WERI-Rb-1 (cell line): ENCODE data around the gene CRELD1.

Source experiments
- DNase-seq: peaks from one replicate; pipeline ENCODE4 v3.0.0-alpha.2; 2020
- H3K27ac ChIP-seq: fragments of 250-450 bp; sonication (Bioruptor Pico); 2 replicates; pipeline ENCODE4 v1.5.1; 2020; ENCODE audit warnings: mild to moderate bottlenecking, moderate library complexity
- H3K27me3 ChIP-seq: fragments of 250-450 bp; sonication (Bioruptor Pico); 2 replicates; pipeline ENCODE4 v1.5.1; 2021; ENCODE audit warnings: mild to moderate bottlenecking, low read depth, moderate library complexity; ENCODE audit not compliant: insufficient read depth, severe bottlenecking
- H3K36me3 ChIP-seq: fragments of 250-450 bp; sonication (Bioruptor Pico); 2 replicates; pipeline ENCODE4 v1.5.1; 2020; ENCODE audit warnings: mild to moderate bottlenecking, moderate library complexity
- H3K4me3 ChIP-seq: 2 replicates; pipeline ENCODE4 v1.5.1; 2011; ENCODE audit warnings: low read depth, mild to moderate bottlenecking, control low read depth, low read length
- H3K9me3 ChIP-seq: fragments of 250-450 bp; sonication (Bioruptor Pico); 2 replicates; pipeline ENCODE4 v1.5.1; 2021; ENCODE audit warnings: mild to moderate bottlenecking, moderate library complexity; ENCODE audit not compliant: severe bottlenecking
- CTCF ChIP-seq: IDR thresholded peaks from 2 replicates; pipeline ENCODE4 v1.5.1; 2011; ENCODE audit warnings: low read depth, mild to moderate bottlenecking, control low read depth, inconsistent platforms, low read length

Gene CRELD1

GRCh38 chr3:9976721-9977709, 43.4 kb downstream of the CRELD1 start:
- Histone ChIP-seq H3K27me3 (no peaks in the 10 kb centered on the region), H3K36me3 (peaks cover 38% of the 10 kb centered on the region), H3K27ac (no peak overlapping the region), H3K4me3 (no peak overlapping the region), H3K9me3 (no peaks in the 10 kb centered on the region)
- TF ChIP-seq CTCF: no peak
- no peak for DNase-seq

GRCh38 chr3:9978710-9979305, 45.2 kb downstream of the CRELD1 start:
- Histone ChIP-seq H3K9me3 (no peaks in the 10 kb centered on the region), H3K27ac (no peak overlapping the region), H3K27me3 (no peaks in the 10 kb centered on the region), H3K4me3 (no peak overlapping the region), H3K36me3 (peaks cover 33% of the 10 kb centered on the region)
- no peak for DNase-seq
- TF ChIP-seq CTCF: no peak

- no peak overlapping the region for H3K27ac ChIP-seq
- H3K4me3 ChIP-seq: no peak overlapping the region
- no peaks in the 10 kb centered on the region for H3K9me3 ChIP-seq
- peaks cover 31% of the 10 kb centered on the region for H3K36me3 ChIP-seq
- H3K27me3 ChIP-seq: no peaks in the 10 kb centered on the region
- no peak for DNase-seq
- no peak for TF ChIP-seq CTCF
These were observed 46.6 kb downstream of the CRELD1 start for GRCh38 chr3:9980251-9980650.

GRCh38 chr3:9986230-9986725, 52.6 kb downstream of the CRELD1 start:
- no peaks in the 10 kb centered on the region for H3K9me3 ChIP-seq
- TF ChIP-seq CTCF: no peak
- no peaks in the 10 kb centered on the region for H3K27me3 ChIP-seq
- H3K36me3 ChIP-seq: peaks cover 24% of the 10 kb centered on the region
- peak overlapping the region; percentile 91 for H3K27ac ChIP-seq
- peak overlapping the region; percentile 98 for H3K4me3 ChIP-seq
- DNase-seq: no peak

- Histone ChIP-seq H3K27ac (no peak overlapping the region), H3K9me3 (no peaks in the 10 kb centered on the region), H3K36me3 (peaks cover 22% of the 10 kb centered on the region), H3K4me3 (no peak overlapping the region), H3K27me3 (no peaks in the 10 kb centered on the region)
- TF ChIP-seq CTCF: no peak
- DNase-seq: no peak
These were observed 60.6 kb downstream of the CRELD1 start for GRCh38 chr3:9994086-9994844.
